Mammary epithelial cell (primary cell): ENCODE measurements around the gene SLC38A2.

Experiments used
- CTCF ChIP-seq, 2 donors: IDR thresholded peaks in 1 of 2; conservative IDR thresholded peaks in 1 of 2; 2 replicates each; pipeline ENCODE4 v1.5.1; 2011 to 2012; ENCODE audit warnings: inconsistent platforms in 2 of 2, low read length in 2 of 2, mild to moderate bottlenecking in 2 of 2, control low read depth in 1 of 2, low read depth in 1 of 2; ENCODE audit not compliant: insufficient read depth in 1 of 2; ENCODE audit errors: extremely low read depth in 1 of 2
- EZH2 ChIP-seq: IDR thresholded peaks from 2 replicates; pipeline ENCODE4 v1.6.1; 2012; ENCODE audit warnings: low read length, inconsistent platforms, borderline replicate concordance

GRCh38 chr12:46351886-46352650 lies 20.5 kb downstream of the SLC38A2 start:
- no peak for TF ChIP-seq EZH2
- TF ChIP-seq CTCF (conservative IDR thresholded peaks at IDR 0.05 in 1 of 2, IDR thresholded peaks at IDR 0.05 in 1 of 2; ENCODE audit: extremely low read depth in 1 of 2, insufficient read depth in 1 of 2, low read depth in 1 of 2, low read length in 2 of 2): no peak
